GM19455 (cell line): ENCODE results near the gene ZC3H13.

Source experiments
- ATAC-seq: cut with Tn5 transposase; IDR thresholded peaks from one replicate; pipeline ENCODE4 v1.9.1; 2021; ENCODE audit not compliant: unreplicated experiment

ZC3H13 gene

GRCh38 chr13:45941261-45941660, 111.3 kb downstream of the ZC3H13 start:
- ATAC-seq = no peak

GRCh38 chr13:45940061-45940460, 112.5 kb downstream of the ZC3H13 start:
- ATAC-seq = no peak

- no peak for ATAC-seq
These were observed 115.9 kb downstream of the ZC3H13 start for GRCh38 chr13:45936621-45937020.

GRCh38 chr13:45934283-45934682, 118.3 kb downstream of the ZC3H13 start:
- ATAC-seq = no peak

- ATAC-seq = no peak
These were observed 119.2 kb downstream of the ZC3H13 start for GRCh38 chr13:45933203-45933908.

GRCh38 chr13:45932676-45933075, 119.9 kb downstream of the ZC3H13 start:
- ATAC-seq = no peak

GRCh38 chr13:45932172-45932571, 120.4 kb downstream of the ZC3H13 start:
- ATAC-seq = no peak

- no peak for ATAC-seq
These were observed 121.3 kb downstream of the ZC3H13 start for GRCh38 chr13:45931211-45931610.

GRCh38 chr13:45930177-45930576, 122.4 kb downstream of the ZC3H13 start:
- no peak for ATAC-seq

GRCh38 chr13:45928843-45929242, 123.7 kb downstream of the ZC3H13 start:
- ATAC-seq = no peak

GRCh38 chr13:45928176-45928575, 124.4 kb downstream of the ZC3H13 start:
- ATAC-seq = no peak

- ATAC-seq = no peak
These were observed 125.8 kb downstream of the ZC3H13 start for GRCh38 chr13:45926741-45927140.

- ATAC-seq = no peak
These were observed 127.4 kb downstream of the ZC3H13 start for GRCh38 chr13:45925151-45925550.

- no peak for ATAC-seq
These were observed 131.3 kb downstream of the ZC3H13 start for GRCh38 chr13:45921162-45921736.

- ATAC-seq = no peak
These were observed 133.9 kb downstream of the ZC3H13 start for GRCh38 chr13:45918597-45918996.

GRCh38 chr13:45917019-45917418, 135.5 kb downstream of the ZC3H13 start:
- ATAC-seq = no peak

GRCh38 chr13:45915686-45916439, 136.7 kb downstream of the ZC3H13 start:
- ATAC-seq = no peak

GRCh38 chr13:45909673-45910072, 142.9 kb downstream of the ZC3H13 start:
- no peak for ATAC-seq

GRCh38 chr13:45909089-45909488, 143.5 kb downstream of the ZC3H13 start:
- ATAC-seq = no peak

- no peak for ATAC-seq
These were observed 145.0 kb downstream of the ZC3H13 start for GRCh38 chr13:45907503-45907902.
